T-helper 2 cell treated with Interferon-gamma antibody and Interleukin-4, amounts not matched to agents 5 μg/mL and 100 μg/mL, for 36 hours (primary cell): ENCODE results near the gene TIMM17A.
"Not testable (repeated sequence)": the region's sequence is repeated elsewhere in the genome, so short reads cannot be mapped to it uniquely, and the experiment has no call there.

Experiments
- DNase-seq: peaks from one replicate; pipeline ENCODE4 v3.0.0; 2021; ENCODE audit warnings: low spot score
- H3K27ac Mint-ChIP-seq: one replicate; pipeline ENCODE4 v1.8.0; 2021; ENCODE audit warnings: mild to moderate bottlenecking, mixed read lengths
- H3K27me3 Mint-ChIP-seq: one replicate; pipeline ENCODE4 v1.8.0; 2021; ENCODE audit warnings: low read depth, mixed read lengths
- H3K36me3 Mint-ChIP-seq: one replicate; pipeline ENCODE4 v1.8.0; 2021; ENCODE audit warnings: low read depth, mixed read lengths
- H3K4me1 Mint-ChIP-seq: one replicate; pipeline ENCODE4 v1.8.0; 2021; ENCODE audit warnings: low read depth, mixed read lengths
- H3K4me3 Mint-ChIP-seq: one replicate; pipeline ENCODE4 v1.8.0; 2022; ENCODE audit warnings: mild to moderate bottlenecking, moderate library complexity, mixed read lengths
- H3K9me3 Mint-ChIP-seq: one replicate; pipeline ENCODE4 v1.8.0; 2021; ENCODE audit warnings: mixed read lengths

The TIMM17A gene

GRCh38 chr1:202010180-202011015, 55.1 kb downstream of the TIMM17A start, which contains the start of gene ELF3:
Gene ELF3, plus strand, starts transcription at chr1:202010587. Its CDS starts 550 bp downstream, at chr1:202011137.
- H3K4me3 Mint-ChIP-seq: no peak within 1 kb of the TSS
- H3K27ac Mint-ChIP-seq: no peak within 1 kb of the TSS
- peaks cover 3% of the 10 kb centered on the region for H3K36me3 Mint-ChIP-seq
- no peaks in the 10 kb centered on the region for H3K4me1 Mint-ChIP-seq
- H3K27me3 Mint-ChIP-seq: no peaks in the 10 kb centered on the region
- no peaks in the 10 kb centered on the region for H3K9me3 Mint-ChIP-seq
- DNase-seq: no peak

DNA sequence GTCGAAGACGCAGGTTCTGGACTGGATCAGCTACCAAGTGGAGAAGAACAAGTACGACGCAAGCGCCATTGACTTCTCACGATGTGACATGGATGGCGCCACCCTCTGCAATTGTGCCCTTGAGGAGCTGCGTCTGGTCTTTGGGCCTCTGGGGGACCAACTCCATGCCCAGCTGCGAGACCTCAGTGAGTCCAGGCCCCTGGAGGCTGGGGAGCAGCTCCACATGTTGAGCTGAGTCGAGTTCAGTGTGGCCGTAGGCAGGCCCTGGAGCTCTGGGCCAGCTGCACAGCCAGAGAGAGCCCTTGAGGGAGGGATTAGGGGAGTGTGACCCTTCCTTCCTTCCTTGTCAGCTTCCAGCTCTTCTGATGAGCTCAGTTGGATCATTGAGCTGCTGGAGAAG, 56.7 kb downstream of the TIMM17A start:
- H3K36me3 Mint-ChIP-seq: no peaks in the 10 kb centered on the region
- H3K4me3 Mint-ChIP-seq: no peak overlapping the region
- no peak for DNase-seq
- no peaks in the 10 kb centered on the region for H3K27me3 Mint-ChIP-seq
- H3K9me3 Mint-ChIP-seq: no peaks in the 10 kb centered on the region
- H3K27ac Mint-ChIP-seq: no peak overlapping the region
- H3K4me1 Mint-ChIP-seq: no peaks in the 10 kb centered on the region

DNA sequence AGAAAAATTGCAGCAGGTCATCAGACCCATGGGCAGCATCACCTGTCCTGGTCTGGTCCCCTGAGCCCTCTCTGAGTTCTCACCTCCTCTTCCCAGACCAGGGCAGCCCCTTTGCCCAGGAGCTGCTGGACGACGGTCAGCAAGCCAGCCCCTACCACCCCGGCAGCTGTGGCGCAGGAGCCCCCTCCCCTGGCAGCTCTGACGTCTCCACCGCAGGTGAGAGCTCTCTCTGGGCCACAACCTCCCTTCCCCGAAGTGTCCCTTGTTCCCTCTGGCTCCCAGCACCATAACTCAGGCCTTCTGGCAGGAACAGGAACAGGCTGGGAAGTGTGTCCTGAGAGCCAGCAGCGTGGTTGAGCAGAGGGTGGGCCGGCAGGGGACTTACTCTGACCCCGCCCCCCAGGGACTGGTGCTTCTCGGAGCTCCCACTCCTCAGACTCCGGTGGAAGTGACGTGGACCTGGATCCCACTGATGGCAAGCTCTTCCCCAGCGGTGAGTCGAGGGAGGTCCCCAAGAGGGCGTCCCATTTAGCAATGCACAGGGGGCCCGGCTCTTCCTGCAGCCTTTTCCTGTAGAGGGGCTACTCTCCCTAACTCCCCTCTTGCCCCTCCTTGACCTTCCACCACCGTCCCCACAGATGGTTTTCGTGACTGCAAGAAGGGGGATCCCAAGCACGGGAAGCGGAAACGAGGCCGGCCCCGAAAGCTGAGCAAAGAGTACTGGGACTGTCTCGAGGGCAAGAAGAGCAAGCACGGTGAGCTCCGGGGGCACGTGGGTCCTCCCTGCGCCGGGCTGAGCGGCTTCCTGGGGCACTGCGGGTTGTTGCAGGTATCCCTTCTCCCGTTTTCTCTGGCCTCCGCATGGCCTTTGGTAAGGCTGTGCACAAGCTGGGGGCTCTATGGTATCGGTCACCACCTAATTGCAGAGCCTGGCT, 57.5 kb downstream of the TIMM17A start:
- Mint-ChIP-seq H3K4me1 (no peaks in the 10 kb centered on the region), H3K9me3 (no peaks in the 10 kb centered on the region), H3K4me3 (no peak overlapping the region), H3K36me3 (no peaks in the 10 kb centered on the region), H3K27me3 (no peaks in the 10 kb centered on the region), H3K27ac (no peak overlapping the region)
- no peak for DNase-seq

DNA sequence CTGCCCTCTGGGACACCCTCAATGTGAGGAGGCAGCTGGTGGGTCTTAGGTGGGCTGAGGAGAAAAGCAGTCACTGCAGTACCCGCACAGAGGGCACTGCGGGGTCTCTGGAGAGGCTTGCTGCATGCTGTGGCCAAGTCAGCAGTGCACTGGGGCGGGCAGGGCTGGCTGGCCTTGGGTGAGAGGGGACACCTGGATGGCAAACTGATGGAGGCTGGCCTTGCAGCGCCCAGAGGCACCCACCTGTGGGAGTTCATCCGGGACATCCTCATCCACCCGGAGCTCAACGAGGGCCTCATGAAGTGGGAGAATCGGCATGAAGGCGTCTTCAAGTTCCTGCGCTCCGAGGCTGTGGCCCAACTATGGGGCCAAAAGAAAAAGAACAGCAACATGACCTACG, 58.3 kb downstream of the TIMM17A start:
- Mint-ChIP-seq H3K4me3 (no peak overlapping the region), H3K27ac (no peak overlapping the region), H3K9me3 (no peaks in the 10 kb centered on the region), H3K36me3 (no peaks in the 10 kb centered on the region), H3K27me3 (no peaks in the 10 kb centered on the region), H3K4me1 (no peaks in the 10 kb centered on the region)
- no peak for DNase-seq

DNA sequence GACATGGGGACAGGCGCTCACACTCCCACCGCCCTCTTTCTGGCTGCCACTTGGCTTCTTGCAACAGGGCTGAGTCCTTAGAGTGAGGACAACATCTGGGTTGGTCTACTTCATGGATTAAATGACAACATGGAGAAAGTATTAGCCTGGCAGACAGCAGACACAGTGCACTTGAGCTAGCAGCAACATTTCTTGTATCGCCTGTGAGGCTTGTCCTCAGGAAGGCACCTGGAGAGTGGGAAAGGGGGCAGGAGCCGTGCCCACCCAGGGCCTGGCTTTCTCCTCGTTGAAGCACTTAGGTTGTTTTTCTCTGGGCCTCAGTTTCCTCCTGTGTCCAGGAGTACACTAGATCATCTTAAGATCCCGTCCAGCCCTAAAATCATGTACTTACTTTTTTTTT, 58.8 kb downstream of the TIMM17A start:
- H3K27me3 Mint-ChIP-seq: no peaks in the 10 kb centered on the region
- H3K4me1 Mint-ChIP-seq: no peaks in the 10 kb centered on the region
- no peak for DNase-seq
- H3K9me3 Mint-ChIP-seq: no peaks in the 10 kb centered on the region
- H3K27ac Mint-ChIP-seq: no peak overlapping the region
- H3K36me3 Mint-ChIP-seq: no peaks in the 10 kb centered on the region
- no peak overlapping the region for H3K4me3 Mint-ChIP-seq

- H3K27me3 Mint-ChIP-seq: no peaks in the 10 kb centered on the region
Measured at GRCh38 chr1:202014915-202015661, 59.8 kb downstream of the TIMM17A start.

GRCh38 chr1:202015662-202015937, 60.3 kb downstream of the TIMM17A start:
- no peaks in the 10 kb centered on the region for H3K9me3 Mint-ChIP-seq

More at GRCh38 chr1:202014915-202015661, 59.8 kb downstream of the TIMM17A start:
- no peak overlapping the region for H3K27ac Mint-ChIP-seq
- no peaks in the 10 kb centered on the region for H3K36me3 Mint-ChIP-seq
- no peaks in the 10 kb centered on the region for H3K4me1 Mint-ChIP-seq
- H3K9me3 Mint-ChIP-seq: no peaks in the 10 kb centered on the region
- no peak overlapping the region for H3K4me3 Mint-ChIP-seq
- no peak for DNase-seq

DNA sequence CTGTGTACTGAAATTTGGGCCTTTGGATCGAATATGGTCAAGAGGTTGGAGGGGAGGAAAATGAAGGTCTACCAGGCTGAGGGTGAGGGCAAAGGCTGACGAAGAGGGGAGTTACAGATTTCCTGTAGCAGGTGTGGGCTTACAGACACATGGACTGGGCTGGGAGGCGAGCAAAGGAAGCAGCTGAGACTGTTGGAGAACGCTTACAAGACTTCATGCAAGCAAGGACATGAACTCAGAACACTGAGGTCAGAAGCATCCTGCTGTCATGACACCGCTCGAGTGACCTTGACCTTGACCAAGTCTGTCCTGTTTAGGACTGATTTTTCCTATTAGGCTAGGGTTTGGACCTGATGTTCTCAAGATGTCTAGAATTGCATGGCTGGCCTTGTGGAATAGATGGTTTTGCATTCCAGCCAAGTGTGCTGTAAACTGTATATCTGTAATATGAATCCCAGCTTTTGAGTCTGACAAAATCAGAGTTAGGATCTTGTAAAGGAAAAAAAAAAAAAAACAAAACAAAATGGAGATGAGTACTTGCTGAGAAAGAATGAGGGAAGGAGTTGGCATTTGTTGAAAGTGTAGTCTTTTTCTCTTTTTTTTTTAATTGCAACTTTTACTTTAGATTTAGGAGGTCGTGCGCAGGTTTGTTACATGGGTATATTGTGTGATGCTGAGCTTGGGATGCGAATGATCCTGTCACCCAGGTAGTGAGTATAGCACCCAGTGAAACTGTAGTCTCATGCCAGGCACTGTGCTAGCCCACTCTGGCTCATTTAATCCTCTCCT, 60.9 kb downstream of the TIMM17A start:
- no peaks in the 10 kb centered on the region for H3K27me3 Mint-ChIP-seq
- no peak overlapping the region for H3K4me3 Mint-ChIP-seq
- H3K9me3 Mint-ChIP-seq: no peaks in the 10 kb centered on the region
- H3K27ac Mint-ChIP-seq: no peak overlapping the region
- DNase-seq: no peak
- no peaks in the 10 kb centered on the region for H3K36me3 Mint-ChIP-seq
- no peaks in the 10 kb centered on the region for H3K4me1 Mint-ChIP-seq

More at GRCh38 chr1:202015662-202015937, 60.3 kb downstream of the TIMM17A start:
- DNase-seq: no peak
- no peak overlapping the region for H3K27ac Mint-ChIP-seq
- H3K4me3 Mint-ChIP-seq: no peak overlapping the region
- H3K36me3 Mint-ChIP-seq: no peaks in the 10 kb centered on the region
- no peaks in the 10 kb centered on the region for H3K27me3 Mint-ChIP-seq
- no peaks in the 10 kb centered on the region for H3K4me1 Mint-ChIP-seq

DNA sequence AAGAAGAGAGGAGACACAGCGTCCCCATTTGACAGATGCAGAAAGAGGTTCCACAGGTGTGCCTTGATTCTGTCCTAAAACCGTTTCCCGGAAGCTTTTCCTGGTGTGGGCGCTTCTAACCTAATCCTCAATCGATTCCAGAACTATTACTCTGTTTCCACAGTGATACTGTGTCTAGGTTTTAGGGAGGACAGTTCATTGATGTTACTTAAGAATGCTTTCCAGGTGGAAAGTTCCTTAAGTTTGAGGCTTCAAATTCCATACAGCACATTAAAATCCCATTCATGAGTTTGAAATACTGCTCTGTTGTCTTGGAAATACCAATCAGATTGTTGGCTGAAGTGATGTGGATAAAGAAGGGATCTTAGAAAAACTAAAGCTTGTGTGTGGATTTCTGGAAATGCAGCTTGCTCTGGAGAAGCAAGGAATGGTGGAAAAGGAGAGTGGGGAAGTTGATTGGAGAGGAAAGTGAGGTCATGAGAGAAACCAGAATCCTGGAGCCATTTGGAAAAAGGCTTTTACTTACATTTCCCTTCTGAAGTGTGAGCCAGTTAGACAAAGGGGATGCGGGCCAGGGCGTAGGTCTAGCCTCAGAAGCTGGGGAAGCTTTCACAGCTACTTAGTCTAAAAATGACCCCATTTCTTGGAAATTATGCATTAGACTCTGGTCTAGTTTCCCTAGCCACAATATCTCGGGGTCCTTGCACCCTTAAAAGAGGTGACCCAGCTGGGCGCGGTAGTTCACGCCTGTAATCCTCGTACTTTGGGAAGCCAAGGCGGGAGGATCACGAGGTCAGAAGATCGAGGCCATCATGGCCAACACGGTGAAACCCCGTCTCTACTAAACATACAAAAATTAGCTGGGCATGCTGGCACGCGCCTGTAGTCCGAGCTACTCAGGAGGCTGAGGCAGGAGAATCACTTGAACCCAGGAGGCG, 61.8 kb downstream of the TIMM17A start:
- Mint-ChIP-seq H3K4me3 (no peak overlapping the region), H3K36me3 (no peaks in the 10 kb centered on the region), H3K9me3 (no peaks in the 10 kb centered on the region), H3K4me1 (no peaks in the 10 kb centered on the region), H3K27me3 (peaks cover 2% of the 10 kb centered on the region), H3K27ac (no peak overlapping the region)
- no peak for DNase-seq

DNA sequence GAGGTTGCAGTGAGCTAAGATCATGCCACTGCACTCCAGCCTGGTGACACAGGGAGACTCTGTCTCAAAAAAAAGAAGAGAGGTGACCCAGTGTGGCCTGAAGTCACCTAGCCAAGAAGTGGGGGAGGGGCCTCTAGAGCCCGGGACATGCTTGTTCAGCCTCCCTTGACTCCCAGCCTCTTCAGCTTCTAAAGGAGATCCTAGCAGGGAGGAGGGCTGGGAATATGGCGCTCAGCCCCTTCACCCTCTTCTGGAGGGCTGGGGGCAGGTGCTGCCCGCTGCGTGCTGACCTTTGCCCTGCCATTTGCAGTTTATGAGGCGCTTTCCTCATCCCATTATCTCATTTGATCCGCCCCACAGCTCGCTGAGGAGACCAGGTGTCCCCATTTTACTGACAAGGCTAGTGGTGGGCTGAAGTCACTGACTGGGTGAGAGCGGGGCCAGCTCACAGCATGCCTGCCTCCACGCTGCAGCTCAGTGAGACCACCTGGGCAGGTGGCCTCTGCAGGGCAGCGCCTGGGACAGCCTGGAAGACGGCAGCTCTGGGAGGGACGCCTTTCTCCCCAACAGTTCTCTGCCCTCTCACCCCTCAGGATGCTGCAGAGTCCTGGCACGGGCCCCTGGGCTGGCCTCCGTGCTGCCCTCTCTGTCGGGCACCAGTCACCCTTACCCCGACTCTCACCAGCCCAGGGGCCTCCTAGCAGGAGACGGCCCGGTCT, 62.6 kb downstream of the TIMM17A start:
- Mint-ChIP-seq H3K36me3 (no peaks in the 10 kb centered on the region), H3K27me3 (peaks cover 2% of the 10 kb centered on the region), H3K27ac (no peak overlapping the region), H3K9me3 (no peaks in the 10 kb centered on the region), H3K4me1 (no peaks in the 10 kb centered on the region), H3K4me3 (no peak overlapping the region)
- no peak for DNase-seq

- Mint-ChIP-seq H3K9me3 (no peaks in the 10 kb centered on the region), H3K4me3 (no peak overlapping the region), H3K27me3 (peaks cover 7% of the 10 kb centered on the region), H3K27ac (no peak overlapping the region), H3K4me1 (no peaks in the 10 kb centered on the region), H3K36me3 (no peaks in the 10 kb centered on the region)
- no peak for DNase-seq
Measured at GRCh38 chr1:202018468-202019234, 63.3 kb downstream of the TIMM17A start.

DNA sequence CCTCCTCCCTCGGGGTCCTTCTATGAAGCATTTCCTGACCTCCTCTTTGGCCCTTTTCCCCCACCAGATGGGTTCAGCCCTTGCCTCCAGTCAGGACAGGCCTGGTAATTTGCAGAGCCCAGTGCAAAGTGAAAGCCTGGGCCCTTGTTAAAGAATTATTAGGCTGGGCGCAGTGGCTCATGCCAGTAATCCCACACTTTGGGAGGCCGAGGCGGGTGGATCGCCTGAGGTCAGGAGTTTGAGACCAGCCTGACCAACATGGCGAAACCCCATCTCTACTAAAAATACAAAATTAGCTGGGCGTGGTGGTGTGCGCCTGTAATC, 63.9 kb downstream of the TIMM17A start:
- DNase-seq, H3K4me1 Mint-ChIP-seq, H3K4me3 Mint-ChIP-seq, H3K27me3 Mint-ChIP-seq, H3K9me3 Mint-ChIP-seq, H3K36me3 Mint-ChIP-seq, H3K27ac Mint-ChIP-seq: not testable (repeated sequence)
